Measurements from ENCODE around the gene MKLN1.

DNA sequence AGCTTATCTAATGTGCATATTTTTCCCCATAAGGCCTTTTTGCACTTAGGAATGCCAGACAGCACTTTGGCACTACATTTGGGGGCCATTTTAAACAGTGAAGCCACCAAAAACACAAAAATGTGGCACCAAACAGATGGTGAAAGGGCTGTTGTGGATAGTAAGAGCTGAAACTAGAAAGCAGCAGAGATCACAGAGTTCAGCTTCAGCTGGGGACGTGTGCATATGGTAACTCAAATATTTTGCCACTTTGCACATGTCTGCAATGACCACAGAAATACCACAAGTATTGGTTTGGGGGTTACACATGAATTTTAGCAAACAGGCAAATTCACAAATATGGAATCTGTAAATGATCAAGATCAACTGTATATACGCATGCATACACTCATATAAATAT, 155.9 kb downstream of the MKLN1 start:
- TF ChIP-seq POLR2A (IDR thresholded peaks at IDR 0.05) = no peak
- TF ChIP-seq, protein P1, sequence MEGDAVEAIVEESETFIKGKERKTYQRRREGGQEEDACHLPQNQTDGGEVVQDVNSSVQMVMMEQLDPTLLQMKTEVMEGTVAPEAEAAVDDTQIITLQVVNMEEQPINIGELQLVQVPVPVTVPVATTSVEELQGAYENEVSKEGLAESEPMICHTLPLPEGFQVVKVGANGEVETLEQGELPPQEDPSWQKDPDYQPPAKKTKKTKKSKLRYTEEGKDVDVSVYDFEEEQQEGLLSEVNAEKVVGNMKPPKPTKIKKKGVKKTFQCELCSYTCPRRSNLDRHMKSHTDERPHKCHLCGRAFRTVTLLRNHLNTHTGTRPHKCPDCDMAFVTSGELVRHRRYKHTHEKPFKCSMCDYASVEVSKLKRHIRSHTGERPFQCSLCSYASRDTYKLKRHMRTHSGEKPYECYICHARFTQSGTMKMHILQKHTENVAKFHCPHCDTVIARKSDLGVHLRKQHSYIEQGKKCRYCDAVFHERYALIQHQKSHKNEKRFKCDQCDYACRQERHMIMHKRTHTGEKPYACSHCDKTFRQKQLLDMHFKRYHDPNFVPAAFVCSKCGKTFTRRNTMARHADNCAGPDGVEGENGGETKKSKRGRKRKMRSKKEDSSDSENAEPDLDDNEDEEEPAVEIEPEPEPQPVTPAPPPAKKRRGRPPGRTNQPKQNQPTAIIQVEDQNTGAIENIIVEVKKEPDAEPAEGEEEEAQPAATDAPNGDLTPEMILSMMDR (IDR thresholded peaks at IDR 0.05) = no peak

Measured in thyroid gland (tissue), 4 donors.